NCI-H226 (cell line): ENCODE measurements around the gene NUBP2.
A peak's percentile ranks its signal among the peaks of the same experiment; 100 is the strongest.

Experiments
- DNase-seq: peaks from one replicate; pipeline ENCODE4 v3.0.0-alpha.2; 2015

NUBP2 gene

GRCh38 chr16:1812732-1813163 is 30.0 kb downstream of the NUBP2 start:
- no peak for DNase-seq

GRCh38 chr16:1815461-1815860 is 32.7 kb downstream of the NUBP2 start:
- DNase-seq: no peak

- no peak for DNase-seq
Observed at GRCh38 chr16:1816396-1817275, 33.9 kb downstream of the NUBP2 start.

GRCh38 chr16:1817276-1817589 is 34.5 kb downstream of the NUBP2 start:
- no peak for DNase-seq

GRCh38 chr16:1817716-1818115 is 35.0 kb downstream of the NUBP2 start:
- no peak for DNase-seq

GRCh38 chr16:1818204-1818872 is 35.6 kb downstream of the NUBP2 start:
- DNase-seq: no peak

- no peak for DNase-seq
Observed at GRCh38 chr16:1818873-1819525, 36.2 kb downstream of the NUBP2 start.

- DNase-seq: no peak
Observed at GRCh38 chr16:1819611-1820010, 36.9 kb downstream of the NUBP2 start.

GRCh38 chr16:1820096-1820945 is 37.6 kb downstream of the NUBP2 start:
- no peak for DNase-seq

- DNase-seq: no peak
Observed at GRCh38 chr16:1820946-1821290, 38.2 kb downstream of the NUBP2 start.

- DNase-seq: no peak
Observed at GRCh38 chr16:1821861-1822611, 39.3 kb downstream of the NUBP2 start.

GRCh38 chr16:1822801-1823200 is 40.0 kb downstream of the NUBP2 start:
- DNase-seq: no peak

GRCh38 chr16:1823821-1824220 is 41.1 kb downstream of the NUBP2 start:
- DNase-seq: no peak

- DNase-seq: no peak
Observed at GRCh38 chr16:1825381-1825863, 42.7 kb downstream of the NUBP2 start.

GRCh38 chr16:1825864-1826690 is 43.3 kb downstream of the NUBP2 start:
- DNase-seq: peak; percentile 50

- peak; percentile 88 for DNase-seq
Observed at GRCh38 chr16:1826691-1827573, 44.2 kb downstream of the NUBP2 start, which contains the start of the genes FAHD1 and HAGH. TSS of gene FAHD1 (plus strand) at chr16:1827206. CDS start at chr16:1827239, 33 bp downstream. TSS of gene HAGH (minus strand) at chr16:1826825. CDS start at chr16:1826787, 38 bp downstream.

- no peak for DNase-seq
Observed at GRCh38 chr16:1828645-1829410, 46.1 kb downstream of the NUBP2 start.

- no peak for DNase-seq
Observed at GRCh38 chr16:1830213-1830612, 47.5 kb downstream of the NUBP2 start.
